LNCAP (cell line): ENCODE results near the gene YIPF3.

Experiments
- CTCF ChIP-seq: fragments of 450-650 bp; IDR thresholded peaks from 2 replicates; pipeline ENCODE4 v1.5.1; 2017; ENCODE audit warnings: mild to moderate bottlenecking

Gene YIPF3

DNA sequence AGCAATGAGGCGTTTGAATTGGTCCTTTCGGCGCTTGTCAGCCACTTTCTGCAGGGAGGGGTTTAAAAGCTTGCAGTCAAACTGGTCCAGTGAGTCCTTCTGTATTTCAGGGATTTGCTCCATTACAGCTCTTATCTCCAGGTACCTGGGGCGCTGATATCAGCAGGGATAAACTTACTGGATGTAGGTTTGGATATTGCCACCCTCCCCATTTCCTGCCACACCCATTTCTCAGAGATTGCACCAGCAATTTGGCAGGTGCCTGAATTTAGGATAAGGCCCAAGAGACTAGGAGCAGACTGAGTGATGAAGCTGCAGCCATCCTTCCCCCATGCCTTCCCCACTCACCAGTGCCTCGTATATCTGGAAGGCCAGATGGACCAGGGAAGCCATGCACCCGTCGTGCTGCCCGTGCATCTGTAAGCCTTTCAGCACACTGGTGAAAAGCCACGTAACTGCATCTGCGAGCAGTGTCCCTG, 7.8 kb upstream of the YIPF3 start:
- TF ChIP-seq CTCF, result no peak

GRCh38 chr6:43523284-43523683, 6.6 kb upstream of the YIPF3 start:
- TF ChIP-seq CTCF, result no peak

- TF ChIP-seq CTCF, result no peak
Observed at GRCh38 chr6:43522547-43523261, 6.0 kb upstream of the YIPF3 start.

- no peak for TF ChIP-seq CTCF
Observed at GRCh38 chr6:43521836-43522235, 5.1 kb upstream of the YIPF3 start.

DNA sequence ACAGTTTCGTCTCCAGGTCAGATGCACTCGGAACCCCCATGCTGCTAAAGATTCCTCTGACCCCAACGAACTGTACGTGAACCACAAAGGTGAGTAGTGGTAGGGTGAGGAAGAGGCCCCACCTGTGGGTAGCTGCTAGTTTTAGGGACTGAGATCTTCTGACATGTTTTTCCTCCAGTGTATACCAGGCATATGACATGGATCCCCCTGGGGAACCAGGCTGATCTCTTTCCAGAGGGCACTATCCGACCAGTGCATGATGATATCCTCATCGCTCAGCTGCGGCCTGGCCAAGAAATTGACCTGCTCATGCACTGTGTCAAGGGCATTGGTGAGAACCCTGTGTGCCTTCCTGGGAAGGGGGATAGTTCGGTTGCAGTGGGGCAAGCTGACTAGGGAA, 3.4 kb upstream of the YIPF3 start:
- no peak for TF ChIP-seq CTCF

DNA sequence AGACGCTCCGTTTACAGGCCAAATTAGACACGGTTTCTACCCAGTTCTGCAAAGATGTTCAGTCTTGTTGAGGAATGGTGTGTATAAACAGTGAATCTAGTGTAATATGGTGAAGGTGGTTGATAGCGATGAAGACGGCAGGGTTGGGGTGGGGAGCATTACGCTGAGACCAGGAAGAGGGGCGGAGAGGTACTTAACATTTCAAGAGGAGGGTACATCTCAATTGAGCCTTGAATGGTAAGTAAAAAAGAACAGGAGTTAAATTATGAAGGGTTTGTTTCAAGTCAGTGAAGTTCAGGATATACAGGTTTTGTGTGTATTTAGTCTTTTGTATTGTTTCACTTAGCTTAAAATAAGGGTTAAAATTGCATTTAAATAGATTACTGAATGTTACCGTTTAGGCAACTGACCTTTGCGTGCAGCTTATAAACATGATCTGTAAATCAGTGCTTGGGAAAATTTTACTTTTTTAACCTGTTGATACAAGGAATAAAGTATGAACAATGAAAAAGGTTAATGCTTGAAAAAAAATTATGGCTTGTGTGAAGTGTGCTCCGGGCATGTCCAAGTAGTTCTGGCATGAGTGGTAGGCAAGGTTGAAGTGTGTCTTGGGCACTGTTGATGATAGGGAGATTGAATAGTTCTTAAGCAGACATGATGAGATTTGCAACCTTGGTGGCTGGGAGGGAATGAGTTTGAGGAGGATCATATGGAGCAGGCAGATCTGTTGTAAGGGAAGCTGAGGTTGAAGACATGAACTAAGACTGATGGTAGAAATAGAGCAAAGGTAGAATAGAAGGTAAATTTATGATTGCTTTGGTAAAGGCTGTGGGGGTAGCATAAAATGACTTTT, 1.0 kb upstream of the YIPF3 start:
- no peak for TF ChIP-seq CTCF

DNA sequence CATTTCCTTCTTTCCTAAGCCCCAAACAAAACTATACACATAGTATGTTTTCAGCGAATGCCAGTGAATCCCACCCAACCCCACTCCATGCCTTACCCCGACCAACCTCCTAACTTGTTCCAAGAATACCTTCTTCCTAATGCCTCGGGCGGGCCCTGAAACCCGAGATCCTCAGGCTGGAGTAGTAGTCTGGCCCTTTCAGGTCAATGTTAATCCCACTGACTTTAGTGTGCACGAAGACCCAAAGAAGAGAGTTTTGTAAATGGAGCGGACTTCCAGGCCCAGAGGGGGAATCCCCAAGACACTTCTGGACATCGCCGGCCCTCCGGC, 394 bp downstream of the YIPF3 start:
- TF ChIP-seq CTCF, result no peak
